HL-60 (cell line): ENCODE results near the gene INTS1.

Experiments
- GABPA ChIP-seq: IDR thresholded peaks from 2 replicates; pipeline ENCODE4 v1.6.1; 2012; ENCODE audit warnings: low read depth
- POLR2AphosphoS5 ChIP-seq: IDR thresholded peaks from 2 replicates; pipeline ENCODE4 v1.6.1; 2012; ENCODE audit warnings: low read depth
- TF ChIP-seq, protein P1 (sequence below): IDR thresholded peaks from one replicate; pipeline ENCODE4 v1.5.1; 2011; ENCODE audit warnings: low read length, control low read depth, inconsistent platforms; ENCODE audit not compliant: insufficient read depth
- TF ChIP-seq, protein P2 (sequence below): IDR thresholded peaks from 2 replicates; pipeline ENCODE4 v1.6.1; 2012; ENCODE audit warnings: low read depth; ENCODE audit not compliant: insufficient replicate concordance

DNA sequence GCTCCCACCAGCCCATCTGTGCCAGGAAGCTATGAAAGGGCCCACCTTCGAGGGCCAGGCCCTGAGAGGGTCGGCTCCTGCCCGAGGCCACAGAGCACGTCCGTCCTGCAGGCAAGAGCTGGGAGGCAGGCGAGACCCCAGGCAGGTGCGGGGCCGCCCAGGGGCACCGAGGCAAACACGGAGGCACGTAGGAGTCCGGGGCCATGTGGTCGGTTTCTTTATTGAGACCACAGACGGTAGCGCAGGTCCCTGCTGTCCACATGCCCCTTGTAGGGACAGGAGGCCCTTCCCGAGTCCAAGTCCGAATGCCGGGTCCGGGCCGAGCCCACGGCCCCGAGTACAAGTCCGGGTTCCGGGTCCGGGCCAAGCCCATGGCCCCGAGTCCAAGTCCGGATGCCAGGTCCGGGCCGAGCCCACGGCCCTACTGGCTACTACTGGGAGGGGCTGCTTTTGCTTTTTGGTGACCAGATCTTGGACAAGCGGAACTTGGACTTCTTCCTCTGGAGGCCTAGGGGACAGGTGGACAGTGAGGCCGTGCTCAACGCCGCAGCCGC is 69.9 kb downstream of the INTS1 start:
- TF ChIP-seq, protein P1, sequence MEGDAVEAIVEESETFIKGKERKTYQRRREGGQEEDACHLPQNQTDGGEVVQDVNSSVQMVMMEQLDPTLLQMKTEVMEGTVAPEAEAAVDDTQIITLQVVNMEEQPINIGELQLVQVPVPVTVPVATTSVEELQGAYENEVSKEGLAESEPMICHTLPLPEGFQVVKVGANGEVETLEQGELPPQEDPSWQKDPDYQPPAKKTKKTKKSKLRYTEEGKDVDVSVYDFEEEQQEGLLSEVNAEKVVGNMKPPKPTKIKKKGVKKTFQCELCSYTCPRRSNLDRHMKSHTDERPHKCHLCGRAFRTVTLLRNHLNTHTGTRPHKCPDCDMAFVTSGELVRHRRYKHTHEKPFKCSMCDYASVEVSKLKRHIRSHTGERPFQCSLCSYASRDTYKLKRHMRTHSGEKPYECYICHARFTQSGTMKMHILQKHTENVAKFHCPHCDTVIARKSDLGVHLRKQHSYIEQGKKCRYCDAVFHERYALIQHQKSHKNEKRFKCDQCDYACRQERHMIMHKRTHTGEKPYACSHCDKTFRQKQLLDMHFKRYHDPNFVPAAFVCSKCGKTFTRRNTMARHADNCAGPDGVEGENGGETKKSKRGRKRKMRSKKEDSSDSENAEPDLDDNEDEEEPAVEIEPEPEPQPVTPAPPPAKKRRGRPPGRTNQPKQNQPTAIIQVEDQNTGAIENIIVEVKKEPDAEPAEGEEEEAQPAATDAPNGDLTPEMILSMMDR: no peak
- TF ChIP-seq POLR2AphosphoS5 (no peak), GABPA (no peak)
- TF ChIP-seq, protein P2, sequence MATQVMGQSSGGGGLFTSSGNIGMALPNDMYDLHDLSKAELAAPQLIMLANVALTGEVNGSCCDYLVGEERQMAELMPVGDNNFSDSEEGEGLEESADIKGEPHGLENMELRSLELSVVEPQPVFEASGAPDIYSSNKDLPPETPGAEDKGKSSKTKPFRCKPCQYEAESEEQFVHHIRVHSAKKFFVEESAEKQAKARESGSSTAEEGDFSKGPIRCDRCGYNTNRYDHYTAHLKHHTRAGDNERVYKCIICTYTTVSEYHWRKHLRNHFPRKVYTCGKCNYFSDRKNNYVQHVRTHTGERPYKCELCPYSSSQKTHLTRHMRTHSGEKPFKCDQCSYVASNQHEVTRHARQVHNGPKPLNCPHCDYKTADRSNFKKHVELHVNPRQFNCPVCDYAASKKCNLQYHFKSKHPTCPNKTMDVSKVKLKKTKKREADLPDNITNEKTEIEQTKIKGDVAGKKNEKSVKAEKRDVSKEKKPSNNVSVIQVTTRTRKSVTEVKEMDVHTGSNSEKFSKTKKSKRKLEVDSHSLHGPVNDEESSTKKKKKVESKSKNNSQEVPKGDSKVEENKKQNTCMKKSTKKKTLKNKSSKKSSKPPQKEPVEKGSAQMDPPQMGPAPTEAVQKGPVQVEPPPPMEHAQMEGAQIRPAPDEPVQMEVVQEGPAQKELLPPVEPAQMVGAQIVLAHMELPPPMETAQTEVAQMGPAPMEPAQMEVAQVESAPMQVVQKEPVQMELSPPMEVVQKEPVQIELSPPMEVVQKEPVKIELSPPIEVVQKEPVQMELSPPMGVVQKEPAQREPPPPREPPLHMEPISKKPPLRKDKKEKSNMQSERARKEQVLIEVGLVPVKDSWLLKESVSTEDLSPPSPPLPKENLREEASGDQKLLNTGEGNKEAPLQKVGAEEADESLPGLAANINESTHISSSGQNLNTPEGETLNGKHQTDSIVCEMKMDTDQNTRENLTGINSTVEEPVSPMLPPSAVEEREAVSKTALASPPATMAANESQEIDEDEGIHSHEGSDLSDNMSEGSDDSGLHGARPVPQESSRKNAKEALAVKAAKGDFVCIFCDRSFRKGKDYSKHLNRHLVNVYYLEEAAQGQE: no peak
